NB4 (cell line): ENCODE measurements around the gene OLIG3.

Experiments used
- DNase-seq: peaks from one replicate; pipeline ENCODE4 v3.0.0; 2010; ENCODE audit warnings: low read depth
- H3K4me3 ChIP-seq: one replicate; pipeline ENCODE4 v1.5.1; 2011; ENCODE audit warnings: mild to moderate bottlenecking, low read depth, low read length, moderate library complexity
- CTCF ChIP-seq: IDR thresholded peaks from one replicate; pipeline ENCODE4 v1.5.1; 2012; ENCODE audit warnings: low read depth, low read length
- MAX ChIP-seq: IDR thresholded peaks from 2 replicates; pipeline ENCODE4 v1.6.1; 2011; ENCODE audit warnings: low read depth, low read length
- MYC ChIP-seq: IDR thresholded peaks from 2 replicates; pipeline ENCODE4 v1.6.1; 2011; ENCODE audit warnings: low read depth, low read length
- POLR2A ChIP-seq: IDR thresholded peaks from 2 replicates; pipeline ENCODE4 v1.6.1; 2011; ENCODE audit warnings: mild to moderate bottlenecking; ENCODE audit not compliant: insufficient read length; ENCODE audit errors: extremely low read depth

Gene OLIG3

GRCh38 chr6:137518386-137518983, 24.3 kb upstream of the OLIG3 start:
- no peak for DNase-seq
- TF ChIP-seq POLR2A, result no peak
- no peak for TF ChIP-seq CTCF
- no peak for TF ChIP-seq MAX
- TF ChIP-seq MYC, result no peak
- H3K4me3 ChIP-seq, result no peak overlapping the region

GRCh38 chr6:137514418-137514817, 20.2 kb upstream of the OLIG3 start:
- no peak for TF ChIP-seq MAX
- TF ChIP-seq POLR2A, result no peak
- TF ChIP-seq CTCF, result no peak
- TF ChIP-seq MYC, result no peak
- no peak overlapping the region for H3K4me3 ChIP-seq
- no peak for DNase-seq

GRCh38 chr6:137512757-137513605, 18.8 kb upstream of the OLIG3 start:
- TF ChIP-seq POLR2A (no peak), MYC (no peak), MAX (no peak), CTCF (no peak)
- H3K4me3 ChIP-seq, result no peak overlapping the region
- DNase-seq, result no peak

GRCh38 chr6:137510923-137511322, 16.7 kb upstream of the OLIG3 start:
- TF ChIP-seq MAX (no peak), MYC (no peak), CTCF (no peak), POLR2A (no peak)
- DNase-seq, result no peak
- H3K4me3 ChIP-seq, result no peak overlapping the region

- no peak for TF ChIP-seq CTCF
- no peak for TF ChIP-seq MYC
- TF ChIP-seq MAX, result no peak
- no peak for TF ChIP-seq POLR2A
- H3K4me3 ChIP-seq, result no peak overlapping the region
- no peak for DNase-seq
Measured at GRCh38 chr6:137498481-137499190, 4.4 kb upstream of the OLIG3 start.
